ENCODE data around the gene SLFNL1.

- TF ChIP-seq POLR2AphosphoS5 (IDR thresholded peaks at IDR 0.05; ENCODE audit: low read depth, low read length), result no peak
- TF ChIP-seq POLR2A (IDR thresholded peaks at IDR 0.05; ENCODE audit: low read depth, low read length), result no peak
Measured at GRCh38 chr1:40982721-40983120, 38.8 kb downstream of the SLFNL1 start.
